Mucosa of gallbladder (tissue), 1 donor: ENCODE data around the gene TMEM232. TPM values are rescaled to one million over a fixed set of nuclear protein-coding genes. Genes with fewer than 3 reads are reported as not detected.
"Not testable (repeated sequence)": the region's sequence is repeated elsewhere in the genome, so short reads cannot be mapped to it uniquely, and the experiment has no call there.

Experiments
- DNase-seq: peaks from one replicate; pipeline ENCODE4 v3.0.0-alpha.2; 2020; ENCODE audit warnings: low spot score
- total RNA-seq: library from RNA; stranded (reverse); gene quantifications from one replicate; pipeline ENCODE4 v1.2.1, GENCODE V29; 2021
- donor health status: DM: no; HTN: no; CAD: no.

Gene TMEM232
- total RNA-seq, 1 donor from 2014 or later, result 4.1 TPM

DNA sequence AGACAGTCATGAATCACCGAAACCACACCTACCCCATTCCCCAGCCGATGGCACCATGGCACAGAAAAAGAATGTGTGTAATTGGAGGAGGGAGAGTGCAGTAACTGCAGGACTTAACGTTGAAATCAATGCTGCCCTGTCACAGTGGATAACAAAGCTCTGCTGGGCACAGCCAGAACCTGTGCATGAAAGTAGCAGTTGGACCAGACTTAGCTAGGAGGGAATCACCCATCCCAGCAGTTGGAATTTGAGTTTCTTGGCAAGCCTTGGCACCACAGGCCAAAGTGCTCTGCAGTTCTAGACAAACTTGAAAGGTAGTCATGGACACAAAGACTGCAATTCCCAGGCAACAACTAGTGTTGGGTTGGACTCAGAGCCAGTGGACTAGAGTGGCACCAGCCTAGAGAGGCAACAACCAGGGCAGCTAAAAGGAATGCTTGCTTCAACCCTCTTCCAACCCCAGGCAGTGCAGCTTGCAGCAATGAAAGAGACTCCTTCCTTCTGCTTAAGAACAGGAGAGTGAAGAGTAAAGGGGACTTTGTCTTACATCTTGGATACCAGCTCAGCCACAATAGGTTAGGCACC is 19.1 kb downstream of the TMEM232 start:
- no peak for DNase-seq

DNA sequence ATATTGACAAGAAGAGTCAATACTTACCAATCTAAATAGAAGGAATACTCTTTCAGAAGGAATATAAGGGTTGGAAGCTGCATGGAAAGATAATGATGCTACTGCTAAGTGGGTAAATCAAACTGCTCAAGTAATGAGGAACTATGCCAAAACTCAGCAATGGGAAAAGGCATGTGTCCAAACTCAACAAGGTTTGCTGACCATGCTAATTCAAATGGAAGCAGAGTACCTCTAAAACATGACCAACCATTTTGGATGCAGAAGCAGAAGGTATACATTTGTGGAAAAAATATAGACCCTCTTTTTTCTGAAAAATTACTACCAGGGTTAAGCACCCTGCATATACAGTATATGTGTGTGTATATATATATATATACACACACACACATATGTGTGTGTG is 21.1 kb downstream of the TMEM232 start:
- DNase-seq, result no peak

DNA sequence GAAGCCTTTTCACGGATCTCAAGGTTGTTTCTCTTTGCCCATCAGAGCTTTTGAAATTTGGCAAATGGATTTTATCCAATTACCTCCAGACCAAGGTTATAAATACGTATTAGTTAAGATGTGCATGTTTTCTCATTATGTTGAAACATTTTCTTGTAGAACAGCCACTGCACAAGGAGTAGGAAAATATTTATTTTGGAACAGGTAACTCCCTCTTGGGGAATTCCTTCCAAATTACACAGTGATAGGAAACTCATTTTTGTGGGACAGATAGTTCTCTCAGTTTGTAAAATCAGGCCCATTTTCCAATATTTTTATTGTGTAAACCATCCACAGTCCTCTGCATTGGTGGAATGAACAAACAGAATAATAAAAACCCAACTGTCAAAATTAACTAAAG is 23.0 kb downstream of the TMEM232 start:
- DNase-seq, result no peak

DNA sequence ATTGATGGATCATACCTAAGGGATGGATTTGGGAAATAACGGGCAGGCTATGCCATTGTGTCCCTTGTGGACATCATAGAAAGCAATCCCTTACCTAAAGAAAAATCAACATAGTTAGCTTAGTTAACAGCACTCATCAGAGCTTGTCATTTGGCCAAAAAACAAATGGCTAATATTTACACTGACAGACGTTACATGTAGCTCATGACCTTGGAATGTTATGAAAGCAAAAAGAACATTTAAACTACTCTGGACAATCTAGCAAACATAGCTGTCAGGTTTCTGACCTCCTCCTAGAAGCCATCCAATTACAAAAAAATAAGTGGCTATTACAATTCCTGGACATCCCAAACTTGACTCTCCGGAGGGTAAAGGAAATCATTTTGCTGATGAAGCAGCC is 23.8 kb downstream of the TMEM232 start:
- DNase-seq, result no peak

DNA sequence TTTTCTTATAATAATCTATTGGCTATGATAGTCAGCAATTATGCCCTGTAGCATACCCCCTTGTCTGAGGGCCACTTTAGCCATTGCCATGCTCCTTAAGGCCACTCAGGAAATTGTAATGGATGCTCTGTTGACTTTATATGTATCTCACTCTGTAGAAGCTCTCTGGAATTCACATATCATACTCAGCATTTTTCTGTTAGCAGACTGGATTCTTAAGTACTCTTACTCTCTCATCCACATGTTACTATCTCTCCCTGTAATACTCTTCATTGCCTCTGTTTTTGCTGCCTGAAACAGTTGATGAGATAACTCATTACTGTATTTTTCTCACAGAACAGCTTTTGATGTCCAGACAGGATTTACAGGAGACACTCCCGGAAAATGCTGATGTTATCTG is 24.2 kb downstream of the TMEM232 start:
- DNase-seq, result no peak

DNA sequence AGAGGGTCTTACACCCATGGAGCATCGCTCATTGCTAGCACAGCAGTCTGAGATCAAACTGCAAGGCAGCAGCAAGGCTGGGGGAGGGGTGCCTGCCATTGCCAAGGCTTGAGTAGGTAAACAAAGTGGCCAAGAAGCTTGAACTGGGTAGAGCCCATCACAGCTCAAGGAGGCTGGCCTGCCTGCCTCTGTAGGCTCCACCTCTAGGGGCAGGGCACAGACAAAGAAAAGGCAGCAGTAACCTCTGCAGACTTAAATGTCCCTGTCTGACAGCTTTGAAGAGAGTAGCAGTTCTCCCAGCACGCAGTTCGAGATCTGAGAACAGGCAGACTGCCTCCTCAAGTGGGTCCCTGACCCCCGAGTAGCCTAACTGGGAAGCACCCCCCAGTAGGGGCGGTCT is 33.8 kb downstream of the TMEM232 start:
- not testable (repeated sequence) for DNase-seq

DNA sequence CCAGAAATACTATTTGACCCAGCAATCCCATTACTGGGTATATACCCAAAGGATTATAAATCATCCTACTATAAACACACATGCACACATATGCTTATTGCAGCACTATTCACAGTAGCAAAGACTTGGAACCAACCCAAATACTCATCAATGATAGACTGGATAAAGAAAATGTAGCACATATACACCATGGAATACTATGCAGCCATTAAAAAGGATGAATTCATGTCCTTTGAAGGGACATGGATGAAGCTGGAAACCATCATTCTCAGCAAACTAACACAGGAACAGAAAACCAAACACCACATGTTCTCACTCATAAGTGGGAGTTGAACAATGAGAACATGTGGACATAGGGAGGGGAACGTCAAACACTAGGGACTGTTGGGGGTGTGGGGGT is 35.9 kb downstream of the TMEM232 start:
- DNase-seq, result not testable (repeated sequence)

DNA sequence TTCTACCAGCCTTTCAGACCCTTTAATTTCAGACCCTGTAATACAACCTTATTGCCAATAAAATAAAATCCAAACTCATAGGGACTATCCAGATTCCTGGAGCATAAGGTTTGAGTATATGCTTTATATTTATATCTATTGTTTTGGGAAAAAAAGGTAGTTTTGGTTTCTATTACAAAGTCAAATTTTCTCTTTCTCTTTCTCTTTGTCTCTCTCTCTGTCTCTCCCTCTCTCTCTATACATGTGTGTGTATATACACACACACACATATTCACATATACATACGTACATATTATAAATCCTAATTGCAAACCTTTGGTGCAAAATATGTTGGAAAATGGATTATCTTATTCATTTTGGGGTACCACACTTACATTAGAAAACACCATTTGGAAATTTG is 39.0 kb downstream of the TMEM232 start:
- no peak for DNase-seq

DNA sequence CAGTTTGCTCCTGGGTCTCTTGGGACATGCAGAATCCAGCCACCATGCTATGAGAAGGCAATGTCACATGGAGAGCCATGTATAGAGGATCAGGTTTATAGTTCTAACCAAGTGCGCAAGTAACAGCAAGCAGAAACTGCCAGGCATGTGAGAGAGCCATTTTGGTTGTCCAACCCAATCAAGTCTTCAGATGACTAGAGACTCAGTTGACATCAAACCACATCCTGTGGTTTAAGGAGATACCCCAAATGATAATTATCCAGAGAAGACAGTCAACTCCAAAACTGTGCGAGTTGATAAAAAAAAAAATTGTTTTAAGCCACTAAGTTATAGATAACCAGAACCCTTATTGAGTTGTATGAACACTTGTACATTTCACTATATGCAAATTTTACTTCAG is 40.2 kb downstream of the TMEM232 start:
- no peak for DNase-seq

DNA sequence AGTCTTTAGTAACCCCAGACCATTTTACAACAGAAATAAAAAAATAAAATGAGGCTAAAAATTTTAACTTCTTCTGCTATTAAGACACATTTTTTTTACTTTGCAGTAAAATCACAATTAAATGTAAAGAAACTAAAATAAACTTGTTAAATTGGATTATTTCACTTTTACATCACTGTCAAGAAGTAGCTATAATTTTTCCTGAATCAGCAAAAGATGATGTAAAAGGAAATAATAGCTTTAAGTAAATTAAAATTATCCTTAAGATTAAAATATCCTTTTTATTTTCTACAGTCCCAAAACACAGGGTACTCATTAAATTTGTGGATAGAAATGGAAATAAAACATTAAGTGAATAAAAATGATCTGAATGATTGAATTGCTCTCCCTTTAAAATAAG is 44.5 kb downstream of the TMEM232 start:
- DNase-seq, result no peak

DNA sequence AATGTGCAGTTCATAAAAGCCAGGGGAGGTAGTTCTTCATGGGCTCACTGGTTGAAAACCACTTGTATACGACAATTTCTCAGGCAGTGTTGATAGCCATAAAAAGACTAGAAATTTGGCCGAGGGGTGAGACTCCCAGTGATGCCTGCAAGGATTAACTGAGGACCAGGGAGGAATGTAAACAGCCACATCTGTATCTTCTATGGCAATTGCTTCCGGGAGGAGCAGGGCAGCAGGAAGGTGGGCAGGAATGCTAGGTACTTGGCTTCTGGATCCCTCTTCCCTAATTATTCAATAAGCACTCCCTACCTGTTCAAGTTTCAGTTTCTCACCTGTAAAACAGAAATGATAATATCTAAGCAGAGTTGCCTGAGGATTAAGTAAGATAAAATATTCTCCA is 45.4 kb downstream of the TMEM232 start:
- no peak for DNase-seq

DNA sequence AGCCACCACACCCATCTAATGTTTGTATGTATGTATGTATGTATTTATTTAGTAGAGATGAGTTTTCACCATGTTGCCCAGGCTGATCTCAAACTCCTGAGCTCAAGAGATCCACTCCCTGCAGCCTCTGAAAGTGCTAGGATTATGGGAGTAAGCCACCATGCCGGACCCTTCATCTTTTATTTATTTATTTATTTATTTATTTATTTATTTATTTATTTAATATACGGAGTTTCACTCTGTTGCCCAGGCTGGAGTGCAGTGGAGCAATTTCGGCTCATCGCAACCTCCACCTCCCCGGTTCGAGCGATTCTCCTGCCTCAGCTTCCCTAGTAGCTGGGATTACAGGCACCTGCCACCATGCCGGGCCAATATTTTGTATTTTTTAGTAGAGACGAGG is 49.9 kb downstream of the TMEM232 start:
- not testable (repeated sequence) for DNase-seq

DNA sequence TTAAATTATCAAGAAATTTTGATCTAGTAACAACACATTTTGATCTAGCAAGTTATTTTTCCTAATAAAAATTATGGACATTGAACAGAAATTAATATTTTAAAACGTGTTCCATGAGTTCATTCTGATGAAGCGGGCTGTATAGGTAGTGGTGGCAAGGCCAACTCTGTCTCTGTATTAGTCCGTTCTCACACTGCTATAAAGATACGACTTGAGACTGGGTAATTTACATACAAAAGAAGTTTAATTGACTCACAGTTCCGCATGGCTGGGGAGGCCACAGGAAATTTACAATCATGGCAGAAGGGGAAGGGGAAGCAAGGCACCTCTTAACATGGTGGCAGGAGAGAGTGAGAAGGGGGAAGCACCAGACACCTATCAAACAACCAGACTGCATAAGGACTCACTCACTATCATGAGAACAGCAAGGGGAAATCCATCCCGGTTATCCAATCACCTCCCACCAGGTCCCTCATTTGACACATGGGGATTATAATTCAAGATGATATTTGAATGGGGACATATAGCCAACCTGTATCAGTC is 61.2 kb downstream of the TMEM232 start:
- DNase-seq, result no peak

DNA sequence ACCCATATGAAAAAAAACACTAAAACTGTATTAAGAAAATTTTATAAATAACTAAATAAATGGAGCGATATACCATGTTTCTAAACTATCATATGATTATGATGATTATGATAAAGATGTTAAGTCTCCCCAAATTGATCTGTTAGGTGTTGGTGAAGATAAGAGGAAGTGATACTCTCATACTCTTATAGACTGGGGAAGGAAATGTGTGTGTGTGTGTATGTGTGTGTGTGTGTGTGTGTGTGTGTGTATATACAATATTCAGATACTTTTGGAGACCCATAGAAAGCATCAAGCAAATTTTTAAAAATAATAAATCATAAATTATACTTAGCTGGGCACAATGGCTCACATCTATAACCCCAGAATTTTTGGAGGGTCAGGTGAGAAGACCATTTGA is 62.9 kb downstream of the TMEM232 start:
- DNase-seq, result no peak

DNA sequence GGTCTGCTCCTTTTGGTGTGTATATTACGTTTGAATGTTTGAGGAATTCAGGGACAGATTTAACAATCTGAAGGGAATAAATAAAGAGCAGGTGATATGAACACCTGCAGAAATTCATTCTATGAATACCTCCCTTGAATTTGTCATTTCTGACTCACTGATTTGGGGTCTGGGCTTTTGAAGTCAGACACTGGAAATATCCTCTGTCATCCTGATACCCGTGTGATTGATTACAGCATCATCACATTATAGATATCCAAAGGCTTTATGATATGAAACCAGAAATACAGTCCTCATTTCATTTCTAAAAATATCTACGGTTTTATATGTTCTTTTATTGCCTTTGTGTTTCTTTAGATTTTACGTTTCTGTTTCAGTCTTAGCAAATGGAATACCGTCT is 68.5 kb downstream of the TMEM232 start:
- DNase-seq, result no peak

DNA sequence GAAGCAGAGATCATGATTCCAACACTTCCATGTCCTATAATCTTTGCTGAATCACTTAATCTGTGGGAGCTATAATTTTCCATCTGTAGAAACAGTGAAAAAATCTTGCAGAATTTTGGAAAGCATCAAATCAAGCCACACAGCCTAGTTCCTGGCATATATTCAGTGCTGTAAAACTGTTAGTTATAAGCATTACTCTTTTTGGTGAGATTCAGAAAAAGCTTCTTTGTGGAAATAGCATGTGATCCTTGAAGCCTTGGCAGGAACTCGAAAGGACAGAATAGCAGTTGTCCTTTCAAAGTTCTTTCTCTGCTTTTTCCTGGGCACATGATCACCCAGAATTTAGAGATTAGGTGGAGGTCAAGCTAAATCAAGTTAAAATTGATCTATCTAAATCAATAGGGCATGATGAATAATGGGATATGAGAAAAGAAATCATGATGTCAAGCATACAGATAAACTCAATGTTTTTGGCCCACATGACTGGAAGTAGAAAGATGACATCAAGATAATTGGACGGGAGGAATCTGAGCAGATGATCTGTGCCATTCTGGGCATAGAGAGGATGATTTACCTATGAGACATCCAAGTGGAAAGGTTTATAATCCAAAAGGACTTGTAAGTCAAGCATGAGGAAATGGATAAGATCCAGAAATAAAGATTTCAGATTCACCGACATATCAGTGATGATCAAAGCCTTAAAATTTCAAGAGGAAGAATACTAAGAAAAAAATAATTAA is 73.1 kb downstream of the TMEM232 start:
- DNase-seq, result no peak

DNA sequence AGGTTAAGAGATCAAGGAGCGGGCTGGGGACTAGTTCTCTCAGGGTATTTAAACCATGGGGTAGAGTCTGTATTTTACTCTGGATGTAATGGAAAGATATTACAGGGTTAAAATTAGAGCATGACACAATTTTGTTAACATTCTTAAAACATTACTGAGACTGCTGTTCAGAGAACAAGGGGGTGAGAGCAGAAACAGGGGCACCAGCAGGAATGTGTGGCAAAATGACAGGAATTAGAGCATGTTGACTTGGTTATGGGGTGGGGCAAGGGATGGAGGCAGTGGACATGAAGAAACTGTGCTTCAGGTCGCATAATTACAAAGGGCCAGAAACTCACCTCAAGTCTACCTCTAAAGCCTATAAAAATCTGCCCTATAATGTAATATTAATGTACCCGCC is 75.0 kb downstream of the TMEM232 start:
- no peak for DNase-seq

DNA sequence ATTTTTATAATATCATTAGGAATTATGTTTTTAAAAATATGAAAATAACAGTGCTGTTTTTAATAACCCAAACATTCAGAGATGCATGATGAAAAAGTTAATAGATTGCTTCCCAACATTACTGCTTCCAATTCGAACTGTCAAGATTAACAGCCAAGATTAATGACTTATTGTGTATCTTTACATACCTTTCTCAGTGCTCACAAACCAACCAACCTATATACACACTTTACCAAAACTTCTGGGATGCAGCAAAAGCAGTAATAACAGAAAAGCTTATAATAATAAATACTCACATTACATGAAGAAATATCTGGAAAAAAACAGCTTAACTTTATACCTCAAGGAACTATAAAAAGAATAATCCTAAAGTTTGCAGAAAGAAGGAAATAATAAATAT is 82.1 kb downstream of the TMEM232 start:
- no peak for DNase-seq

DNA sequence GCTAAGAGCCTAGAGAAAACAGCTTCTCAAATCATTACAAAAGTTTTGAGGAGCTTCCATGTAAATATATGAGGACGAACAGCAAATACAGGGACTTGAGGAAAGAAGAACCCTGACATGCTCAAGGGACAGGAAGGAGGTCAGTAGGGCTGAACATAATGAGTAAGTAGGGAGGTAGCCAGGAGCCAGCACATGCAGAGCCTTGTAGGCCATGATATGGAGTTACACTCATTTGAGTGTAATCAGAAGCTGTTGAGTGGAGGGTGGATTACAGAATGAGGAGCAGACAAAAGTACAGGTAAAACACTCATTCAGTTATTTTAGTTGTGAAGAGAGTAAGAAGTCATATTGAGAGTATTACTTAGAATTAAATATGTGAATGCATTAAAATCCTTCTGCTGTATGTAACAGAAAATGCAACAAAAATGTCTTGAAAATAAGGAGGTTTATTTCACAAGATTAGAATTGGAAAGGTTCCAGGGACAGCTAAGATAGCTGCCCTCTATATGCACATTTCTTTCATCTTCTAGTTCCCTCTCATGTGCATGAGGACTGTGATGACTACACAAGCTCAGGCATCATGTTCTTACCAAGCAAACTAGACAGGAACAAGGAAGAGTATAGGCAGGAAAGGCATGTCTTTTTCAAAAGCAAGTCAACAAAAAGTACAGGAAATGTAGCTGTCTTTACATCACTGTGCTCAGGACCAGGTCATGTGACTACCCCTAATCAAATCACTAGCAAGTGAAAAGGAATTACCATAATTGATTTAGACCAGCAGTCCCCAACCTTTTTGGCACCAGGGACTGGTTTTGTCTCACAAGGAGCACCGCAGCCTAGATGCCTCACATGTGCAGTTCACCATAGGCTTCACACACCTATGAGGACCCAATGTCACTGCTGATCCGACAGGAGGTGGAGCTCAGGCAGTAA is 87.2 kb downstream of the TMEM232 start:
- DNase-seq, result no peak

DNA sequence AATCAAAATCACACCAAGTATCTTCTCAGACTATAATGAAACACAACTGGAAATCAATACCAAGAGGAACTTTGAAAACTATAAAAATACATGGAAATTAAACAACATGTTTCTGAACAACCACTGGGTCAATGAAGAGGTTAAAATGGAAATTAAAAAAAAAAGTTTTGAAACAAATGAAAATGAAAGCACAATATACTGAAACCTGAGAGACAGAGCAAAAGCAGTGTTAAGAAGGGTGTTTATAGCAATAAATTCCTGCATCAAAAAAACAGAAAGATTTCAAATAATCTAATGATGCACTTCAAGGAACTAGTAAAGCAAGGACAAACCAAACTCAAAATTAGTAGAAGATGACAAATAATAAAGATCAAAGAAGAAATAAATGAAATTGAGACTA is 92.0 kb downstream of the TMEM232 start:
- DNase-seq, result no peak

DNA sequence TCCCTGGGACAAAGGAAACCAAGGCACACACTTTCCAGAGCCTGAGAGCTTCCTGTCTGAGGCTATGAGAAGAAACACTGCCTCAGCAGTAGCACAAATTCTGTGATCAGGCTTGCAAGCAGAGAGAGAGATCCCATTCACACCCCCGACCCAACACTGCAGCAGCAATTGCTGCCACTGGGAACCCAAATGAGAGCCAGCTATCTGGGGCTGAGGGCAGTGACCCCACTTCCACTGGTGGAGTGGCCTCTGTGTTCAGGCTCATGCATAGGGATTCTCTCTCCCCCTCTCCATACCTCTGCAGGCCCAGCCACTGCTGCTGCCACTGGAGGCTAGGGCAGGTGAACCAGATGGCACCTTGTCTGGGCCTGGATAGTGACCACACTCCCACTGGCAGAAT is 95.2 kb downstream of the TMEM232 start:
- DNase-seq, result no peak

DNA sequence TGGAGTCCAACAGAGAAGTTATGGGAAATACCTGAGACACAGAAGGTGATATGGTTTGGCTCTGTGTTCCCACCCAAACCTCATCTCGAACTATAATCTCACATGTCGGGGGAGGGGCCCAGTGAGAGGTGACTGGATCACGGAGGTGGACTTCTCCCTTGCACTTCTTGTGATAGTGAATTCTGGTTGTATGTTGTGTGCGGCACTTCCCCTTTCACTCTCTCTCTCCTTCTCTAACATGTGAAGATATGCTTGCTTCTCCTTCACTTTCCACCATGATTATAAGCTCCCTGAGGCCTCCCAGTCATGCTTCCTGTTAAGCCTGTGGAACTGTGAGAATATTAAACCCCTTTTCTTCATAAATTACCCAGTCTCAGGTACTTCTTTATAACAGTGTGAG is 96.1 kb downstream of the TMEM232 start:
- DNase-seq, result no peak
